GM21529 (cell line): Measurements from ENCODE around the gene IFNG.

Source experiments
- ATAC-seq: cut with Tn5 transposase; IDR thresholded peaks from one replicate; pipeline ENCODE4 v1.9.1; 2021; ENCODE audit not compliant: unreplicated experiment

IFNG gene

GRCh38 chr12:68169213-68169889, 9.8 kb upstream of the IFNG start:
- ATAC-seq, result no peak

GRCh38 chr12:68166317-68166831, 6.8 kb upstream of the IFNG start:
- no peak for ATAC-seq

- peak; percentile 56 for ATAC-seq
These were observed 4.1 kb upstream of the IFNG start for GRCh38 chr12:68163560-68164081.

GRCh38 chr12:68162374-68162773, 2.8 kb upstream of the IFNG start:
- ATAC-seq, result no peak

- ATAC-seq, result no peak
These were observed 1.1 kb downstream of the IFNG start for GRCh38 chr12:68158432-68158831.

GRCh38 chr12:68157380-68157779, 2.2 kb downstream of the IFNG start:
- ATAC-seq, result no peak

- no peak for ATAC-seq
These were observed 2.9 kb downstream of the IFNG start for GRCh38 chr12:68156636-68157035.

GRCh38 chr12:68154779-68155178, 4.8 kb downstream of the IFNG start:
- ATAC-seq, result no peak

GRCh38 chr12:68148261-68148951, 11.1 kb downstream of the IFNG start:
- no peak for ATAC-seq

GRCh38 chr12:68140556-68140955, 19.0 kb downstream of the IFNG start:
- ATAC-seq, result no peak

GRCh38 chr12:68139941-68140340, 19.6 kb downstream of the IFNG start:
- ATAC-seq, result no peak

- ATAC-seq, result no peak
These were observed 20.5 kb downstream of the IFNG start for GRCh38 chr12:68139001-68139400.

- no peak for ATAC-seq
These were observed 21.1 kb downstream of the IFNG start for GRCh38 chr12:68138480-68138879.

GRCh38 chr12:68137335-68137830, 22.2 kb downstream of the IFNG start:
- no peak for ATAC-seq

- no peak for ATAC-seq
These were observed 24.0 kb downstream of the IFNG start for GRCh38 chr12:68135520-68135919.

- ATAC-seq, result no peak
These were observed 27.6 kb downstream of the IFNG start for GRCh38 chr12:68131867-68132414.

- no peak for ATAC-seq
These were observed 29.6 kb downstream of the IFNG start for GRCh38 chr12:68129979-68130378.

- ATAC-seq, result no peak
These were observed 37.2 kb downstream of the IFNG start for GRCh38 chr12:68122236-68122920.

GRCh38 chr12:68121143-68121542, 38.4 kb downstream of the IFNG start:
- no peak for ATAC-seq

- peak; percentile 97 for ATAC-seq
These were observed 39.8 kb downstream of the IFNG start for GRCh38 chr12:68119724-68120211.

GRCh38 chr12:68119250-68119649, 40.3 kb downstream of the IFNG start:
- peak; percentile 56 for ATAC-seq
